HG03457 (cell line): ENCODE results near the gene SPRR4.
"Not testable (repeated sequence)": the region's sequence is repeated elsewhere in the genome, so short reads cannot be mapped to it uniquely, and the experiment has no call there.

Experiments
- ATAC-seq: cut with Tn5 transposase; IDR thresholded peaks from one replicate; pipeline ENCODE4 v1.9.1; 2021; ENCODE audit warnings: moderate number of reproducible peaks; ENCODE audit not compliant: unreplicated experiment

The SPRR4 gene

DNA sequence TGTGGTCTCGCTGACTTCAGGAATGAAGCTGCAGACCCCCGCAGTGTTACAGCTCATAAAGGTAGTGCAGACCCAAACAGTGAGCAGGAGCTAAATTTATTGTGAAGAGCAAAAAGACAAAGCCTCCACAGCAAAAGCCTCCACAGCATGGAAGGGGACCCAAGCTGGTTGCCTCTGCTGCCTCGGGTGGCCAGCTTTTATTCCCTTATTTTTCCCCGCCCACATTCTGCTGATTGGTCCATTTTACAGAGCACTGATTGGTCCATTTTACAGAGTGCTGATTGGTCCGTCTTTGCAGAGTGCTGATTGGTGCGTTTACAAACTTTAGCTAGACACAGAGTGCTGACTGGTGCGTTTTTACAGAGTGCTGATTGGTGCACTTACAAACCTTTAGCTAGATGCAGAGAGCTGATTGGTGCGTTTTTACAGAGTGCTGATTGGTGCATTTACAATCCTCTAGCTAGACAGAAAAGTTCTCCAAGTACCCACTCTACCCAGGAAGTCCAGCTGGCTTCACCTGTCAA lies 40.8 kb downstream of the SPRR4 start:
- not testable (repeated sequence) for ATAC-seq

DNA sequence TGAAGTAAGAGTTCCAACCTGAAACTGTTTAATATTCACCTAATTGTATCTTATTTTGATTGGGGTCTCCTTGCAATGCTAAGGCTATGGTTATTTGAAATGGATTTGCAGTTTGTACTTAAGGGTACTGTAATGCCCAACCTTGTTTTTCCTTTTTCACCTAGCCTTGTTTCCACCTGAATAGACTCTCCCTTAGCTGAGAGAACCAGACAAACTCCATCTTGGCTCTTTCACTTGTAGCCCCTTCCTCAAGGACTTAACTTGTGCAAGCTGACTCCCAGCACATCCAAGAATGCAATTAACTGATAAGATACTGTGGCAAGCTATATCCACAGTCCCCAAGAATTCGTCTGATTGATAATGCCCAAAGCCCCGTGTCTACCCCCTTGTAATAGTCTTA lies 51.4 kb downstream of the SPRR4 start:
- ATAC-seq: not testable (repeated sequence)
